A549 (cell line): ENCODE data around the gene FKBP1A.

Experiments
- CHD4 ChIP-seq: fragments of 200-600 bp; sonication (generic); IDR thresholded peaks from 2 replicates; pipeline ENCODE4 v1.6.1; 2016; ENCODE audit warnings: antibody characterized with exemption, mild to moderate bottlenecking, borderline replicate concordance
- EP300 ChIP-seq, 2 experiments: fragments of >200 bp; sonication (Bioruptor Twin); formaldehyde crosslinking; IDR thresholded peaks; 2 replicates in 1 of 2; 3 replicates in 1 of 2; pipeline ENCODE4 v1.6.1; 2016 to 2017
- GATA3 ChIP-seq: IDR thresholded peaks from 2 replicates; pipeline ENCODE4 v1.6.1; 2012; ENCODE audit warnings: borderline replicate concordance
- HOXA7 ChIP-seq: fragments of 250-450 bp; sonication (Bioruptor Pico); IDR thresholded peaks from 2 replicates; pipeline ENCODE4 v1.5.0; 2020; ENCODE audit warnings: mild to moderate bottlenecking, moderate library complexity
- HOXB5 ChIP-seq: fragments of 250-450 bp; sonication (Bioruptor Pico); IDR thresholded peaks from 2 replicates; pipeline ENCODE4 v1.5.0; 2020; ENCODE audit warnings: mild to moderate bottlenecking, moderate library complexity
- RFX5 ChIP-seq: fragments of 450-650 bp; IDR thresholded peaks from 2 replicates; pipeline ENCODE4 v1.7.1; 2014; ENCODE audit warnings: antibody characterized with exemption, mild to moderate bottlenecking, moderate library complexity
- SMC3 ChIP-seq: fragments of >200 bp; sonication (Bioruptor Twin); formaldehyde crosslinking; IDR thresholded peaks from 3 replicates; pipeline ENCODE4 v1.6.1; 2018; ENCODE audit warnings: inconsistent platforms
- TF ChIP-seq, protein P1 (sequence below): fragments of 150-350 bp; IDR thresholded peaks from 2 replicates; pipeline ENCODE4 v1.6.1; 2014; ENCODE audit warnings: low read depth, mild to moderate bottlenecking, low read length
- TF ChIP-seq, protein P2 (sequence below): fragments of >200 bp; sonication (Bioruptor Twin); formaldehyde crosslinking; IDR thresholded peaks from 3 replicates; pipeline ENCODE4 v1.5.1; 2016

DNA sequence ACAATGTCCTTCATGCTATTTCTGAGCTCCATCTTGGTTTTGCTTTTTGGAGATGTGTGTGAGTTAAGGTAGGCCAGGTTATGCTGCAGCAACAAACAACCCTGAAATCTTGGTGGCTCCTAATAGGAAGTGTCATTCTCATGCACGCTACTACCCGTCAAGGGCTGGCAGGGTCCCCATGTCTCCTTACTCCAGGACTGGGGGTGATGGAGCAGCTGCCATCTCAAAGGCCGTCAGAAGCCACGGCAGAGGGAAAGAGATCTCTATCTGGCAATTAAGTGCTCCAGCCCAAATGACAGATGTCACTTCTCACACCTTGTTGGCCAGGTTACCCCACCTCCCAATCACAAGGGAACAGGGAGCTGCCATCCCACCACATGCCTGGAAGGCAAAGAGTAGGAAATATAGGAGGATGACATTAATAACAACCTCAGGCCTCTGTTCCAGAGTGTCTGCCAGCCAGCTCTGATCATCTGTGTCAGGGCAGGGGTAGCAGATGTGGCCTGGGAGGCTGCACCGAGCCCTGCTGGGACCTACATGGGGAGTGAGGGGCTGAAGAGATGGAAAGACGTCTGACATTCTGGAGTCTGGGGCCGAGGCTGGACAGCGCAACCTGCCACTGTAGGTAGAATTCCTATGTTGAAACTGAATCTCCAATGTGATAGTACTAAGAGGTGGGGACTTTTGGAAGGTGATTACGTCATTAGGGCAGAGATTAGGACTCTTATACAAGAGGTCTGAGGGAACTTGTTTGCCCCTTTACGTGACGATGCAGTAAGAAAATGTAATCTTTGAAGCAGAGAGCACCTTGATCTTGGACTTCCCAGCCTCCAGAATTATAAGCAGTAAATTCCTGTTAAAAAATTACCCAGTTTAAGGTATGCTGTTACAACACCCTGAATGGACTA lies 59.1 kb downstream of the FKBP1A start:
- TF ChIP-seq GATA3 (no peak), CHD4 (no peak), HOXB5 (no peak), RFX5 (no peak), HOXA7 (CRISPR knock-in tag) (no peak), SMC3 (no peak), EP300 (IDR thresholded peaks at IDR 0.05) (no peak)
- TF ChIP-seq, protein P1, sequence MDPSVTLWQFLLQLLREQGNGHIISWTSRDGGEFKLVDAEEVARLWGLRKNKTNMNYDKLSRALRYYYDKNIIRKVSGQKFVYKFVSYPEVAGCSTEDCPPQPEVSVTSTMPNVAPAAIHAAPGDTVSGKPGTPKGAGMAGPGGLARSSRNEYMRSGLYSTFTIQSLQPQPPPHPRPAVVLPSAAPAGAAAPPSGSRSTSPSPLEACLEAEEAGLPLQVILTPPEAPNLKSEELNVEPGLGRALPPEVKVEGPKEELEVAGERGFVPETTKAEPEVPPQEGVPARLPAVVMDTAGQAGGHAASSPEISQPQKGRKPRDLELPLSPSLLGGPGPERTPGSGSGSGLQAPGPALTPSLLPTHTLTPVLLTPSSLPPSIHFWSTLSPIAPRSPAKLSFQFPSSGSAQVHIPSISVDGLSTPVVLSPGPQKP = no peak
- TF ChIP-seq, protein P2, sequence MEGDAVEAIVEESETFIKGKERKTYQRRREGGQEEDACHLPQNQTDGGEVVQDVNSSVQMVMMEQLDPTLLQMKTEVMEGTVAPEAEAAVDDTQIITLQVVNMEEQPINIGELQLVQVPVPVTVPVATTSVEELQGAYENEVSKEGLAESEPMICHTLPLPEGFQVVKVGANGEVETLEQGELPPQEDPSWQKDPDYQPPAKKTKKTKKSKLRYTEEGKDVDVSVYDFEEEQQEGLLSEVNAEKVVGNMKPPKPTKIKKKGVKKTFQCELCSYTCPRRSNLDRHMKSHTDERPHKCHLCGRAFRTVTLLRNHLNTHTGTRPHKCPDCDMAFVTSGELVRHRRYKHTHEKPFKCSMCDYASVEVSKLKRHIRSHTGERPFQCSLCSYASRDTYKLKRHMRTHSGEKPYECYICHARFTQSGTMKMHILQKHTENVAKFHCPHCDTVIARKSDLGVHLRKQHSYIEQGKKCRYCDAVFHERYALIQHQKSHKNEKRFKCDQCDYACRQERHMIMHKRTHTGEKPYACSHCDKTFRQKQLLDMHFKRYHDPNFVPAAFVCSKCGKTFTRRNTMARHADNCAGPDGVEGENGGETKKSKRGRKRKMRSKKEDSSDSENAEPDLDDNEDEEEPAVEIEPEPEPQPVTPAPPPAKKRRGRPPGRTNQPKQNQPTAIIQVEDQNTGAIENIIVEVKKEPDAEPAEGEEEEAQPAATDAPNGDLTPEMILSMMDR = no peak
